Measurements from ENCODE around the gene C11orf16. TPM values are rescaled to one million over a fixed set of nuclear protein-coding genes. Genes with fewer than 3 reads are reported as not detected.

C11orf16 gene
- polyA plus RNA-seq, 1 of the 3 experiments (the other 2 are of a cell fraction), result not detected

- no peaks in the 10 kb centered on the region for H3K9me3 ChIP-seq
- ChIA-PET POLR2A (interaction anchor here (0.6 to 2.0 kb wide), 8 partner anchors 11 to 496 kb away, joined by 3 to 6 read pairs (median 3); partner anchors contain the start of genes RPL27A, TRIM66 and ZNF143), CTCF (interaction anchor here (0.7 to 3.0 kb wide), 5 partner anchors 24 to 63 kb away, joined by 3 to 21 read pairs (median 4); partner anchors contain the start of gene AKIP1)
- TF ChIP-seq ZBTB33 (IDR thresholded peaks at IDR 0.05; ENCODE audit: borderline replicate concordance, low read depth) (0 out of 2 replicates have a peak, but pooled peaks have one; percentile 34), NRF1 (IDR thresholded peaks at IDR 0.05; ENCODE audit: low read depth, low read length) (no peak), USF1 (IDR thresholded peaks at IDR 0.05; ENCODE audit: borderline replicate concordance, low read depth) (peak; percentile 50; the same call in 1 of the 2 replicates), RFX5 (IDR thresholded peaks at IDR 0.05; ENCODE audit: low read length) (no peak), REST (IDR thresholded peaks at IDR 0.05; ENCODE audit: low read depth, low read length) (peak; percentile 34; the same call in 1 of the 2 replicates), ELF1 (IDR thresholded peaks at IDR 0.05) (peak; percentile 91), RAD21 (IDR thresholded peaks at IDR 0.05; ENCODE audit: low read length) (peak; percentile 17; the same call in 1 of the 2 replicates), CTCF (IDR thresholded peaks at IDR 0.05) (no peak), MXI1 (IDR thresholded peaks at IDR 0.05; ENCODE audit: low read depth, low read length) (peak; percentile 88), TEAD4 (IDR thresholded peaks at IDR 0.05; ENCODE audit: borderline replicate concordance, insufficient read depth) (0 out of 2 replicates have a peak, but pooled peaks have one; percentile 17), SIN3A (IDR thresholded peaks at IDR 0.05; ENCODE audit: borderline replicate concordance, low read depth, low read length) (peak; percentile 90), CHD2 (IDR thresholded peaks at IDR 0.05; ENCODE audit: low read length, partially characterized antibody) (peak; percentile 72), JUND (IDR thresholded peaks at IDR 0.05) (no peak; the same call in 1 of the 2 replicates), RXRA (IDR thresholded peaks at IDR 0.05; ENCODE audit: borderline replicate concordance, low read depth) (peak; percentile 20; the same call in 1 of the 2 replicates), SMC3 (IDR thresholded peaks at IDR 0.05; ENCODE audit: low read depth, low read length) (0 out of 2 replicates have a peak, but pooled peaks have one; percentile 5), RCOR1 (IDR thresholded peaks at IDR 0.05; ENCODE audit: low read length) (no peak), FOSL2 (IDR thresholded peaks at IDR 0.05; ENCODE audit: borderline replicate concordance, low read depth) (peak; percentile 1; the same call in 1 of the 2 replicates), EZH2phosphoT487 (IDR thresholded peaks at IDR 0.05; ENCODE audit: borderline replicate concordance, low read depth) (no peak), MEF2A (IDR thresholded peaks at IDR 0.05; ENCODE audit: borderline replicate concordance, low read depth) (no peak), TAF1 (IDR thresholded peaks at IDR 0.05; ENCODE audit: borderline replicate concordance, low read depth, low read length) (peak; percentile 77), USF2 (IDR thresholded peaks at IDR 0.05; ENCODE audit: borderline replicate concordance, low read depth, low read length) (no peak)
Observed at GRCh38 chr11:8964324-8965320, 31.9 kb upstream of the C11orf16 start, which contains the start of gene TMEM9B. TSS of gene TMEM9B (minus strand) at chr11:8964442. CDS start at chr11:8964313, 129 bp downstream.

More at GRCh38 chr11:8964324-8965320, 31.9 kb upstream of the C11orf16 start, which contains the start of gene TMEM9B:
- peaks cover 5% of the 10 kb centered on the region for H3F3A ChIP-seq (replicated peaks; ENCODE audit: insufficient read depth)
- H3K4me2 ChIP-seq, result peak within 1 kb of the TSS; percentile 96
- H3K36me3 ChIP-seq (replicated peaks in 1 of 2; ENCODE audit: control insufficient read depth in 1 of 2, insufficient read depth in 2 of 2, low read length in 1 of 2), result peaks cover 3 to 5% of the 10 kb centered on the region in 2 experiments
- peak within 1 kb of the TSS; percentile 83 to 96 for H3K27ac ChIP-seq (ENCODE audit: low read depth in 2 of 2, low read length in 1 of 2)
- peak within 1 kb of the TSS; percentile 82 for H3K9ac ChIP-seq
- no peaks in the 10 kb centered on the region for H4K20me1 ChIP-seq (ENCODE audit: insufficient read depth)
- H2AFZ ChIP-seq (ENCODE audit: low read depth), result peak within 1 kb of the TSS; percentile 43
- peak; percentile 95 for DNase-seq
- peaks cover 47% of the 10 kb centered on the region for H3K79me2 ChIP-seq (ENCODE audit: insufficient read depth)
- peaks cover 3 to 13% of the 10 kb centered on the region in 2 experiments; a peak in 2 of 4 replicates for H3K4me1 ChIP-seq (ENCODE audit: control insufficient read depth in 1 of 2, insufficient read depth in 2 of 2, low read depth in 1 of 2, low read length in 1 of 2)
- peak within 1 kb of the TSS; percentile 68 to 93 for H3K4me3 ChIP-seq (ENCODE audit: low read depth in 2 of 2, low read length in 1 of 2)
- no peaks in the 10 kb centered on the region for H3K9me2 ChIP-seq
- under 1% methylated on average over 28 of the region's 67 CpGs for WGBS (ENCODE audit: low lambda C conversion rate)
- no peaks in the 10 kb centered on the region for H3K27me3 ChIP-seq (ENCODE audit: insufficient read depth)
